GM18526 (cell line): Measurements from ENCODE around the gene ARHGAP10.

Source experiments
- POLR2A ChIP-seq: IDR thresholded peaks from 3 replicates; pipeline ENCODE4 v1.6.1; 2011; ENCODE audit not compliant: insufficient read length; ENCODE audit errors: extremely low read depth

The ARHGAP10 gene

GRCh38 chr4:147996859-147997258 is 265.0 kb downstream of the ARHGAP10 start:
- no peak for TF ChIP-seq POLR2A

- no peak for TF ChIP-seq POLR2A
These were observed 272.5 kb downstream of the ARHGAP10 start for GRCh38 chr4:148004228-148004857.

GRCh38 chr4:148006001-148006400 is 274.1 kb downstream of the ARHGAP10 start:
- no peak for TF ChIP-seq POLR2A

- no peak for TF ChIP-seq POLR2A
These were observed 275.4 kb downstream of the ARHGAP10 start for GRCh38 chr4:148007314-148007760.

- TF ChIP-seq POLR2A: no peak
These were observed 275.9 kb downstream of the ARHGAP10 start for GRCh38 chr4:148007792-148008191.

- TF ChIP-seq POLR2A: no peak
These were observed 283.2 kb downstream of the ARHGAP10 start for GRCh38 chr4:148015058-148015457.

- TF ChIP-seq POLR2A: no peak
These were observed 283.6 kb downstream of the ARHGAP10 start for GRCh38 chr4:148015468-148015867.

GRCh38 chr4:148016063-148016637 is 284.3 kb downstream of the ARHGAP10 start:
- TF ChIP-seq POLR2A: no peak

GRCh38 chr4:148017801-148018200 is 285.9 kb downstream of the ARHGAP10 start:
- no peak for TF ChIP-seq POLR2A

GRCh38 chr4:148021686-148022085 is 289.8 kb downstream of the ARHGAP10 start:
- TF ChIP-seq POLR2A: no peak

- TF ChIP-seq POLR2A: no peak
These were observed 291.1 kb downstream of the ARHGAP10 start for GRCh38 chr4:148022975-148023374.

GRCh38 chr4:148023512-148024181 is 291.8 kb downstream of the ARHGAP10 start:
- TF ChIP-seq POLR2A: no peak

GRCh38 chr4:148025981-148026380 is 294.1 kb downstream of the ARHGAP10 start:
- no peak for TF ChIP-seq POLR2A

GRCh38 chr4:148027201-148027600 is 295.3 kb downstream of the ARHGAP10 start:
- no peak for TF ChIP-seq POLR2A

GRCh38 chr4:148029781-148030180 is 297.9 kb downstream of the ARHGAP10 start:
- TF ChIP-seq POLR2A: no peak

GRCh38 chr4:148030193-148030873 is 298.4 kb downstream of the ARHGAP10 start:
- TF ChIP-seq POLR2A: no peak

- TF ChIP-seq POLR2A: no peak
These were observed 302.9 kb downstream of the ARHGAP10 start for GRCh38 chr4:148034813-148035212.
